Measurements from ENCODE around the gene GNG8. TPM values are rescaled to one million over a fixed set of nuclear protein-coding genes. Genes with fewer than 3 reads are reported as not detected.

The GNG8 gene
- total and polyA plus RNA-seq, 2 experiments from 2014 or later = 16.2 TPM; not detected in 1

GRCh38 chr19:46606681-46607447 is 29.1 kb downstream of the GNG8 start:
- Histone ChIP-seq H3K4me1 (ENCODE audit: low read depth) (peaks cover 21% of the 10 kb centered on the region), H3K4me3 (no peak overlapping the region), H3K9me3 (ENCODE audit: low read depth) (no peaks in the 10 kb centered on the region), H3K36me3 (peaks cover 34% of the 10 kb centered on the region), H3K27ac (no peak overlapping the region), H3K27me3 (no peaks in the 10 kb centered on the region)
- TF ChIP-seq, protein P1, sequence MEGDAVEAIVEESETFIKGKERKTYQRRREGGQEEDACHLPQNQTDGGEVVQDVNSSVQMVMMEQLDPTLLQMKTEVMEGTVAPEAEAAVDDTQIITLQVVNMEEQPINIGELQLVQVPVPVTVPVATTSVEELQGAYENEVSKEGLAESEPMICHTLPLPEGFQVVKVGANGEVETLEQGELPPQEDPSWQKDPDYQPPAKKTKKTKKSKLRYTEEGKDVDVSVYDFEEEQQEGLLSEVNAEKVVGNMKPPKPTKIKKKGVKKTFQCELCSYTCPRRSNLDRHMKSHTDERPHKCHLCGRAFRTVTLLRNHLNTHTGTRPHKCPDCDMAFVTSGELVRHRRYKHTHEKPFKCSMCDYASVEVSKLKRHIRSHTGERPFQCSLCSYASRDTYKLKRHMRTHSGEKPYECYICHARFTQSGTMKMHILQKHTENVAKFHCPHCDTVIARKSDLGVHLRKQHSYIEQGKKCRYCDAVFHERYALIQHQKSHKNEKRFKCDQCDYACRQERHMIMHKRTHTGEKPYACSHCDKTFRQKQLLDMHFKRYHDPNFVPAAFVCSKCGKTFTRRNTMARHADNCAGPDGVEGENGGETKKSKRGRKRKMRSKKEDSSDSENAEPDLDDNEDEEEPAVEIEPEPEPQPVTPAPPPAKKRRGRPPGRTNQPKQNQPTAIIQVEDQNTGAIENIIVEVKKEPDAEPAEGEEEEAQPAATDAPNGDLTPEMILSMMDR (IDR thresholded peaks at IDR 0.05; ENCODE audit: low read depth, low read length) = no peak
- DNase-seq (ENCODE audit: low read depth in 1 of 2, low spot score in 1 of 2) = no peak

DNA sequence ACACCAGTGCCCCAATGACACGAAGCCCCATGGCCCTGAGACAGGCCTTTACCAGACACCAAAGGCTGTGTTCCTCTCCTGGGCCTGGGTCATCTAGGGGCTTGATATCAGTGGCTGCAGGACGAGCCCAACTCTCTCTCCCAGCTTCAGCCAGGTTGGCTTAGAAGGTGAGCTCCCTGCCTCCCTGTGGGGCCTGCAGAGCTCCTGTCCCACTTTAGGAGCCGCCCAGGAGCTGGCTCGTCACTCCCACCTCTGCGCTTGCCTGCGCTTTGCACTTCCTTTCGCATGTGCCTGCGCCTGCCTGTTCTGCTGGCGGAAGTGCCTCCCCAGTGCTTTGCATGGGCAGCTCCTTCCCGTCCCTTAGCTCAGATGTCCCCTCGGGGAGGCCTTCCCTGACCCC is 30.0 kb downstream of the GNG8 start:
- Histone ChIP-seq H3K9me3 (ENCODE audit: low read depth) (no peaks in the 10 kb centered on the region), H3K27ac (no peak overlapping the region), H3K4me1 (ENCODE audit: low read depth) (peaks cover 21% of the 10 kb centered on the region), H3K36me3 (peaks cover 34% of the 10 kb centered on the region), H3K4me3 (no peak overlapping the region), H3K27me3 (no peaks in the 10 kb centered on the region)
- TF ChIP-seq, protein P1 (IDR thresholded peaks at IDR 0.05; ENCODE audit: low read depth, low read length) = no peak
- no peak for DNase-seq (ENCODE audit: low read depth in 1 of 2, low spot score in 1 of 2)

- TF ChIP-seq, protein P1 (IDR thresholded peaks at IDR 0.05; ENCODE audit: low read depth, low read length) = no peak
- H3K9me3 ChIP-seq (ENCODE audit: low read depth) = no peaks in the 10 kb centered on the region
- H3K27ac ChIP-seq = peak overlapping the region; percentile 4
- no peak for DNase-seq (ENCODE audit: low read depth in 1 of 2, low spot score in 1 of 2)
- H3K27me3 ChIP-seq = no peaks in the 10 kb centered on the region
- H3K36me3 ChIP-seq = peaks cover 34% of the 10 kb centered on the region
- no peak overlapping the region for H3K4me3 ChIP-seq
- H3K4me1 ChIP-seq (ENCODE audit: low read depth) = peaks cover 21% of the 10 kb centered on the region
Measured at GRCh38 chr19:46605356-46605821, 30.6 kb downstream of the GNG8 start.

GRCh38 chr19:46604781-46605355 is 31.1 kb downstream of the GNG8 start:
- no peak for DNase-seq (ENCODE audit: low read depth in 1 of 2, low spot score in 1 of 2)
- no peaks in the 10 kb centered on the region for H3K27me3 ChIP-seq
- peak overlapping the region; percentile 4 for H3K27ac ChIP-seq
- peaks cover 34% of the 10 kb centered on the region for H3K36me3 ChIP-seq
- H3K9me3 ChIP-seq (ENCODE audit: low read depth) = no peaks in the 10 kb centered on the region
- no peak overlapping the region for H3K4me3 ChIP-seq
- TF ChIP-seq, protein P1 (IDR thresholded peaks at IDR 0.05; ENCODE audit: low read depth, low read length) = no peak
- peaks cover 21% of the 10 kb centered on the region for H3K4me1 ChIP-seq (ENCODE audit: low read depth)

- H3K9me3 ChIP-seq (ENCODE audit: low read depth) = no peaks in the 10 kb centered on the region
- no peak for DNase-seq (ENCODE audit: low read depth in 1 of 2, low spot score in 1 of 2)
- TF ChIP-seq, protein P1 (IDR thresholded peaks at IDR 0.05; ENCODE audit: low read depth, low read length) = no peak
- no peak overlapping the region for H3K27ac ChIP-seq
- H3K36me3 ChIP-seq = peaks cover 27% of the 10 kb centered on the region
- peaks cover 21% of the 10 kb centered on the region for H3K4me1 ChIP-seq (ENCODE audit: low read depth)
- H3K4me3 ChIP-seq = peak overlapping the region; percentile 64
- no peaks in the 10 kb centered on the region for H3K27me3 ChIP-seq
Measured at GRCh38 chr19:46603752-46604231, 32.2 kb downstream of the GNG8 start.

Data from cardiac muscle cell (in vitro differentiated cells and primary cell).